Fibroblast of villous mesenchyme (primary cell): ENCODE data around the gene APOOL. TPM values are rescaled to one million over a fixed set of nuclear protein-coding genes. Genes with fewer than 3 reads are reported as not detected.

ENCODE experiments used
- DNase-seq: peaks from one replicate; pipeline ENCODE4 v3.0.0-alpha.2; 2010; ENCODE audit warnings: low read depth
- H3K4me3 ChIP-seq: 2 replicates; pipeline ENCODE4 v1.5.1; 2011; ENCODE audit warnings: low read depth, mild to moderate bottlenecking, low read length
- total RNA-seq: library from RNA; depleted of rRNA; stranded (reverse); fragments of >200 nt; gene quantifications from 2 replicates; pipeline ENCODE4 v1.2.3, GENCODE V29; 2012
- TF ChIP-seq, protein P1 (sequence below): IDR thresholded peaks from 2 replicates; pipeline ENCODE4 v1.5.1; 2012; ENCODE audit warnings: low read depth, mild to moderate bottlenecking, low read length; ENCODE audit not compliant: insufficient read depth

Gene APOOL
- total RNA-seq, 1 donor: 10.4 TPM

DNA sequence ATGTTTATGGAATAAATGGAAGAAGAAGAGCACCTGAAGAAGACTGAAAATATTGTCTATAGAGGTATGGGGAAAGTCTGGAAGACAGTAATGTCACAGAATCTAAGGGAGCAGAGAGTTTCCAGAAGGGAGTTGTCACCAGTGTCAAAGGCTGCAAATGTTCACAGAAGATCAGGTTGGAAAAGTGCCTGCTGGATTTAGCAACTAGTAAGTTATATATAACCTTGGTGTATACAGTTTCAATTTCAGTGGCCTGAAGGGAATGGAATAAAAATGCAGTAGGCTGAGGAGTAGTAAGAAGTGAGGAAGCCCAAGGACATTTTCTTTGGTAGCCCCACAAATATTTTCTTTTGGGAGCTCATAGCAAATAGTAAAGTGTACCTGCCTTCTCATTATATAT, 132.7 kb downstream of the APOOL start:
- no peak overlapping the region for H3K4me3 ChIP-seq
- DNase-seq: no peak
- TF ChIP-seq, protein P1, sequence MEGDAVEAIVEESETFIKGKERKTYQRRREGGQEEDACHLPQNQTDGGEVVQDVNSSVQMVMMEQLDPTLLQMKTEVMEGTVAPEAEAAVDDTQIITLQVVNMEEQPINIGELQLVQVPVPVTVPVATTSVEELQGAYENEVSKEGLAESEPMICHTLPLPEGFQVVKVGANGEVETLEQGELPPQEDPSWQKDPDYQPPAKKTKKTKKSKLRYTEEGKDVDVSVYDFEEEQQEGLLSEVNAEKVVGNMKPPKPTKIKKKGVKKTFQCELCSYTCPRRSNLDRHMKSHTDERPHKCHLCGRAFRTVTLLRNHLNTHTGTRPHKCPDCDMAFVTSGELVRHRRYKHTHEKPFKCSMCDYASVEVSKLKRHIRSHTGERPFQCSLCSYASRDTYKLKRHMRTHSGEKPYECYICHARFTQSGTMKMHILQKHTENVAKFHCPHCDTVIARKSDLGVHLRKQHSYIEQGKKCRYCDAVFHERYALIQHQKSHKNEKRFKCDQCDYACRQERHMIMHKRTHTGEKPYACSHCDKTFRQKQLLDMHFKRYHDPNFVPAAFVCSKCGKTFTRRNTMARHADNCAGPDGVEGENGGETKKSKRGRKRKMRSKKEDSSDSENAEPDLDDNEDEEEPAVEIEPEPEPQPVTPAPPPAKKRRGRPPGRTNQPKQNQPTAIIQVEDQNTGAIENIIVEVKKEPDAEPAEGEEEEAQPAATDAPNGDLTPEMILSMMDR: no peak

DNA sequence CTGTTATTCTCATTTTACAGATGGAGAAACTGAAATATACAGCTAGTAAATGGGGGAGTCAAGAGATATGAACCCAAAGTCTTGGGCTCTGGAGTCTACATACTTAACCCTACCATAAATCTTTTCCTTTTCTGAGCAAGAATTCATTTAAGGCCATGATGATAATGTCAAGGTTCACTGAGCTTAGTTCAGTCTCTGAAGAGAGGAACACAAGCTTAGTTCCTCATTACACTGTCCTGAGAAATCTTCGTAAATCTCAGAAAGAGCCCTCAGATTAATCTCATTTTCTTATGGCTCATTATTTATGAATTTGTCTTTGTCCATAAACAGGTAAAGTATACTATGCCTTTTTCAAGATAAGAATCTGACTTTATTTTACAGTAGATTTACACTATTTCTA, 135.7 kb downstream of the APOOL start:
- DNase-seq: no peak
- H3K4me3 ChIP-seq: no peak overlapping the region
- TF ChIP-seq, protein P1: no peak

DNA sequence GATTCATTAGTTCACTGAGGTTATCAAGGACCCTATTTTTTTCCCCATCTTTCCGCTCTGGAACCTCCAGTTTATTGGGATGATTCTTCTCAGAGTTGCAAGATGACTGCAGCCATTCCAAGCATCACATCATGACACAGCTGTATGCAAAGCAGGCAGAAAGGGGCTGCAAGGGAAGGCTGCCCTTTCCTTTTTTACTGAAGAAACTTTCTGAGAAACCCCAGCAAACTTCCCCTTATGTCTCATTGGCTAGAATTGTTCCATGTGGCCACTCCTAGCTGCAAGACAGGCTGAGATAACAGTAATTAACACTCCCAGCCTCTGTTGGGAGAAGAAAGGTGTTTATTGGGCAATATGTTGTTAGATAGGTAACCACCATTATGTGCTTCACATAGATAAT, 137.3 kb downstream of the APOOL start:
- no peak overlapping the region for H3K4me3 ChIP-seq
- TF ChIP-seq, protein P1: no peak
- no peak for DNase-seq

Other genes starting within 250 kb of the APOOL start
- under 0.01 TPM in 1 of 2 replicates, not detected in the other for gene SATL1, start 239.9 kb downstream of the APOOL start, total RNA-seq
- 0.32 and 0.86 TPM in 2 replicates for gene ZNF711, start 240.1 kb downstream of the APOOL start, total RNA-seq